ENCODE results near the gene SLC41A3.
"Not testable (repeated sequence)": the region's sequence is repeated elsewhere in the genome, so short reads cannot be mapped to it uniquely, and the experiment has no call there.

SLC41A3 gene

DNA sequence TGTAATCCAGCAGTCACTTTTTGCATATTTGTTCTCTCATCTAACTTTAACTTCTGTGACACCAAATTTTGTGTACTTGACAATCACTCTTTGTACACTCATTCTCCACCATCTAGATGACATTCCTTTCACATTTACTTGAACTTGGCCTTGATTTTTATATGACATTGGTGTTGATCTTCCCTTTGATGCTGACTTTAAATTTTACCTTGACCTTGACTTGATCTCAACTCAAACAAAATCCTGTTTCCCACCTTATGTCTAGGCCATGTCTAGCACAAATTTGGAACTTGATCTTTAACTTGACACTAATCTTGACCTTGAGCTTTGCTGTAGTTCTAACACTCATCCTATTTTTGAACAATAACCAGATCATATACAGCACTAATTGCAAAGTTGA, 81.7 kb downstream of the SLC41A3 start:
- DNase-seq (ENCODE audit: low read depth) = no peak

DNA sequence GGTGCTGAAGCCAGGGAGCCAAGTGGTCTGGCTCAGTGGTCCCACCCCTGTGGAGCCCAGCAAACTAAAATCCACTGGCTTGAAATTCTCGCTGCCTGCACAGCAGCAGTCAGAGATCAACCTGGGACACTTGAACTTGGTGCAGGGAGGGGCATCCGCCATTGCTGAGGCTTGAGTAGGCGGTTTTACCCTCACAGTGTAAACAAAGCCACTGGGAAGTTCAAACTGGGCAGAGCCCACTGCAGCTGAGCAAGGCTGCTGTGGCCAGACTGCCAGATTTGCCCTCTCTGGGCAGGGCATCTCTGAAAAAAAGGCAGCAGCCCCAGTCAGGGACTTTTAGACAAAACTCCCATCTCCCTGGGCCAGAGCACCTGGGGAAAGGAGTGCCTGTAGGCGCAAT, 87.2 kb downstream of the SLC41A3 start:
- not testable (repeated sequence) for DNase-seq (ENCODE audit: low read depth)

DNA sequence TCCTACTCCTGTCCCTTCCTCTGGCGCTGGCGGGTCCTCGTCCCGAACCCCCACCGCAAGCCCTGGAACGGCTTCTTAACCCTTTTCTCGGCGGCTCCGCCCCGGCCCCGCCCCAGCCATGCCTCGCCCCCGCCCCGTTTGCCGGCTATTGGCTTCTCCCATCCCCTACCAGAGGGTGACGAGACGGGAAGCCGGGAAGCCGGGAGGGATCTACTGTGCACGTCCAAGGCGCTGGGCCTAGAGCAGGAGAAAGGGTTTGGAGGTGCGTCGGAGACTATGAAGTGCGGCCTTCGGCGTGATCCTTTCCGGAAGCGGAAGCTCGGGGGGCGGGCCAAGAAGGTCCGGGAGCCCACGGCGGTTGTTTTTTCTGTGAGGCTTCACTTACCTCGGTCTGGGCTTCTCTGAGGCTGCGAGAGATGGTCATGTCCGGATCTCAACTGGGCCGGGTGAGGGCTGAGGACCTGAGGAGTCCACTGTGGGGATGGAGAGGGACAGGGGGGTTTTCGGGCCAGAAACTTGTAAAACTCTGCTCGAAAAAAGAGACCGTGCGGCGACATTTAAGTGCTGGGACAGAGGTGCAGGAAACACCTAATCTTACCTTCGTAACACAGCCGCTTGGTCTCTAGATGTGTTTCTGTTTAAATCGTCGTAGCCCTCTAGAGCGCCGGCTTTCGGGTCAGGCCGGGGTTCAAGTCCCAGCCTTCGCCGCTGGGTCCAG, 93.5 kb downstream of the SLC41A3 start:
- DNase-seq (ENCODE audit: low read depth) = no peak

DNA sequence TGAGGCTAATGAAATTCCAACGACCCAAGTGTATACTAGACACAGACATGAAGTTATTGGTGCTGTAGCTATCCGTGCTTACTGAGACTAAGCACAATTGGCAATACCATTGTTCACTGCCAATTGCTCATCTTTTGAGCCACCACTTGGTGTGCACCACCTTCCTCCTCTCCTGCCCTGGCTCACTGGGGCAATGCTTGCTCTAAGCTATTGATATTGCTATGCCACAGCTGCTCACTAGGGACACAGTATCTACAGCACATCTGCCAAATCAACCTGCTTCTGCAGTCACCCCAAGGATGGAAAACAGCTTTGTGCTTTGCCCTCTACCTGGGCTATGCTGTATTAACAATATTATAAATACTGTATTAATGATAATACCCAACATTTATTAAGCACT, 99.0 kb downstream of the SLC41A3 start:
- DNase-seq (ENCODE audit: low read depth) = not testable (repeated sequence)

DNA sequence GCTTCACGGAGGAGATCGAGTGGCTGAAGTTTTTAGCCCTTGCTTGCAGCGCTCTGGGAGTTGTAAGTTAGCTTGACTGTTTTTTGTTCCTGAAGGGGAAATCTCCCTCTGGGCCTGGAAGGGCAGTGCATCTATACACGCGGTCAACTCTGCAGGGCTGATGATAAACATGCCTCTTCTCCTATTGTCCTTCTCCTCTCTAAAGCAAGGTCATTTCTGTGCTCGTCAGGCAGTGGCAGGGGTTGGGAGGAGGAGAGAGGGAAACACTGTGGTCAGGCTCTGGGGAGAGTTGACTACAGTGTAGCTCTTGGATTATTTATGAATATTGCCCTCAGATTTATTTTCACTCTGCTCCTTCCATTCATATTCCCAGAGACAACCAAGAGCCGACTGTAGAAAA, 106.8 kb downstream of the SLC41A3 start:
- DNase-seq (ENCODE audit: low read depth) = not testable (repeated sequence)

DNA sequence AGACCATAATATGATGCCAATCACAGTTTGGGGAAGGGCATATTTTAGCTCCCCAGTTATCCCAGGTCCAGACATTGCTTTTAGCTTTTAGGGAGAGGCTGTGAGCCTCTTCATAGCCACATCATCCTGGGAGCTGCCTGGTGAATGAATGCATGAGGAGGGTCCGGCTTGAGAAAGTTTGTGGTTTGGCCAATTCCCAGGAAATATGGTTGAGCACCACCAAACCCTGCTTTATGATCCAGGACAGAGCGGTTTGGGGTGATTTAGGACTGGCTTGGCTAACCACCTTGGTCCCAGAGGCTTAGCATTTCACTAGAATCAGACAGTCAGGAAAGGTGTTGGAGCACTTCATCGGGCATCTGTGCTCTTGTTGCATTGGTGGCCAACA, 107.9 kb downstream of the SLC41A3 start:
- not testable (repeated sequence) for DNase-seq (ENCODE audit: low read depth)

DNA sequence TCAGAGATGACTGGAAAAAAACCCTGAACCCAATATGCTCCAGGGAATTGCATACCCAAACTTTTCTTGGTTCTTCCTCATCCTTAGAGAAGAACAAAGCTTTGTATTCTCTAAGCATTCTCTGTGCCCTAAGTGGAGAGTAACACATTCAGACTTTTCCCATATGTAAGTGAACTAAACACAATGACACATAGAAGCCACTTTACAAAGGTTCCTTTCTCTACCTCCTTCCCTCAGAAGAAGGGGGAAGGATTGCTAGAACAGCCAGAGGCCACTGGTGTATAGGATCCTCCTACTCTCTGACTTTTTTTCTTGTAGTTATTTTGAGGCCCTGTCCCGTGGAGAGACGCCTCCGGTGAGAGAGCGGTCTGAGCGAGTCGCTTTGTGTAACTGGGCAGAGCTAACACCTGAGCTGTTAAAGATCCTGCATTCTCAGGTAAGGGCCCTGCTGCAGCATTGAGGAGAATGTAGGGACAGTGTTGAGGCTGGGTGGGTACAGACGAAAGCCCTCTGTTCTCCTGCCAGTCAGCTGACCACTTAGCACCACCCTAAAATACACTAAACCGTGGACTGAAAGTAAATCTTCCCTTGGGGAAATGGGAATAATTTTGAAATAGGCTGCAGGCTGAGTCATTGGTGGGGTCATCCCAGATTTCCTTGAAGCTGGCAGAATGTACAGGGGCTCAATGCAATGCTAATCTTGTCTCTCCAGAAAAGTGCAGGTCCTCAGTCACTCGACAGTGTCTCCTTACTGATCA, 108.5 kb downstream of the SLC41A3 start:
- DNase-seq (ENCODE audit: low read depth) = not testable (repeated sequence)

DNA sequence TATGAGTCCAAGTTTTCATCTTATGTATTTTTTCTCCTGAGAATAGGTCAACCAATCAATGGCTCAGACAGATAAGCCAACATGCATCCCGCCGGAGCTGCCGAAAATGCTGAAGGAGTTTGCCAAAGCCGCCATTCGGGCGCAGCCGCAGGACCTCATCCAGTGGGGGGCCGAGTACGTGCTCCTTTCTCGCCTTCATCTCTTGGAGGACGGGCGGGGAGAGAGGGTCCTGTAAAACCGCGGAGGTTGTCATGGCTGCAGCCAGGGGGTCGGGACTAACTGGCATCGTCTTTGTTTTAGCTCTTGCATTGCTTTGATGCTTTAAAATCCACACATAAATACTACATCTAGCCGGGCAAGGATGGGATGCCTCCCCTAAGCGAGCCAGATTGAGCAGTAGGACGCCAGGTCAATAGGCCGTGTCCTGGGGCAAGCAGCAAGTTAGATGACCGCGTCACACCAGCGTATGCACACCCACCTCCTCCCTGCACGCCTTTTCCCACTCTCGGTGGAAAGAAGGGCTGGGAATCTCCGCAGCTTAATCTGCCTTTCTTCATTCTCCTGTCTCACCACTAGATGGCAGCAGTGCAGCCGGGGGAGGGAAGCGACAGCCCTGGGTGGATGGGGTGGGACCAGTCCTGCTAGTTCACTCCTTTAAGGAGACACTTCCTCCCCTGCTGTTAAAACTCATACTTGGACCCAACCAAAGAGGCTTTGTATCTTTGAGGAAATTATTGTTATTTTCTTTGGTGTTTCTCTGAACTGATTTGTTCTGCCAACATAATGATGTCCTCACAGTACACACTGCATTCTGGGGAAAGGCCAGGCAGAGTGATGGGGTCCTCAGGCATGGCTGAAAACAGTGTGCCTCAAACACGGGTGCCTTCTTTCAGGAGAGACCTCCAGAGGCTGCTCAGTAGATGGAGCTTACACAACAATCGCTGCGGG, 111.7 kb downstream of the SLC41A3 start:
- DNase-seq (ENCODE audit: low read depth) = not testable (repeated sequence)

DNA sequence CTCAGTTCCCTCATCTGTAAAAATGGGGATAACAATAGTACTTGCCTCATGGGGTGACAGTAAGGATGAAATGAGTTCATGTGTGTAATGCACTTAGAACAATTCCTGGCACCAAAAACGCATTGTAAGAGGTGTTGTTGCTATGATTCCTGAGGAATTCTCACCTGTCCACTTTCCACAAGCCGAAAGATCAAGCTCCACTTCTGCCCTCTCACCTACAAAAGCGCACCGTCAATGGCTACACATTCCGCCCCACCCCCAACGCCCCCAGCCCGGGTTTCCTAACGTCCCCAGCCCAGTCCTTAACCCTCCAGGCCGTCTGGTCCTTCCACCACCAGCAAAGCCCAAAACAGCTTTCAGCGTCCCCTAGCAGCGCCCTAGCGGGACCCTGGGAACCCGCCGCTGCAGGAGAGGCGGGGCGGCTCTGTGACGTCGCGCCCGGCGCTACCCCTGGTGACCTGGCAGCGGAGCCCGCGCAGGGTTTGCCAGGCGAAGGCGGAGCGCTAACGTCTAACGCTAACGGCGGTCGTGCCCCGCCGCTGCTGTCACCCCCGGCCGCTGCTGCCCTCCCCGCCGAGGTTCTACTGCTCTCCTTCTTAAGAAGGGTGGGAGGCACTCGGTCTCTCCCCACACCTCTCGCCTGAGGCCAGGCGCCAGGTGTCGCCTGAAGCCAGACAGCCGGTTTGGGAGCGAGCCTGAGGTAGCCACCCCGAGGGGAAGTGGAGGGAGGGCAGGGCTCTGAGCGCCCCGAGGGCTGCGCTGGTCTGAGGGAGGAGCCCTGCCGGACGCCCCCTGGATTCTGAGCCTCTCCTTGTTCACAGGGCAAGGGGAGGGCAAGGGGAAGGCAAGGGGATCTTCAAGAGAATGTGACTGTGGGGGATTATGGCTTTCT, 115.0 kb downstream of the SLC41A3 start, which contains the start of gene ROPN1B:
Gene ROPN1B (plus strand): TSS at position 478 of the 892 bp plus-strand sequence. CDS start 2,877 bp downstream, outside the sequence.
- not testable (repeated sequence) for DNase-seq (ENCODE audit: low read depth)

DNA sequence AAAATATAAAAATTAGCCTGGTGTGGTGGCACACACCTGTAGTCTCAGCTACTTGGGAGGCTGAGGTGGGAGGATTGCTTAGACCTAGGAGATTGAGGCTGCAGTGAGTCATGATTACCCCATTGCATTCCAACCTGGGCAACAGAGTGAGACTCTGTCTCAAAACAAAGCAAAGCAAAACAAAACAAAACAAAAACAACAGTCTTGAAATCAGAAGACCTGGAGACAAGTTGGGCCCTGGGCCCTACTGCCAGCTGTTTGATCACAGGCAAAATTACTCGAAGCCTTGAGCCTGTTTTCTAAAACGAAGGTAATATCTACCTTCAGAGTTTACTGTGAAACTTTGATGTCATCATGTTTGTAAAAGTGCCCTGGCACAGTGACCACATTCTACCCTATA, 115.8 kb downstream of the SLC41A3 start:
- not testable (repeated sequence) for DNase-seq (ENCODE audit: low read depth)

DNA sequence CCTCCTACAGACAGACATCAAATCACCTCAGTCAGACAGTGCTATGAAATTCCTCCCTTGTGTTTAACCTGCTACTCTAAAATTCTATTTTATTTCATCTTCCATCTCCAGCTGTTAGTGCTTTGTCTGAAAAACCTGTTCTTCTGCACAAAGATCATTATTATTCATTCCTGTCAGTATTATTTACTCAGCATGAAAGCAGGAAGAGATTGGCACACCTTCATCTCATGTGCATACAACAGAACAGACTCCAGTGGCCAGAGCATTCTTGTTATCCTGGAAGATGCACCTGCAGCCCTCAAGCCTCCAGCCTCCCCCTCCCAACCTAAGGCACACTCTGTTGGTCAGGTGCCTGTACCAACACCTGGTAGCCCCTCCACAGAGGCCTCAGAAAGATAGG, 116.8 kb downstream of the SLC41A3 start:
- no peak for DNase-seq (ENCODE audit: low read depth)

DNA sequence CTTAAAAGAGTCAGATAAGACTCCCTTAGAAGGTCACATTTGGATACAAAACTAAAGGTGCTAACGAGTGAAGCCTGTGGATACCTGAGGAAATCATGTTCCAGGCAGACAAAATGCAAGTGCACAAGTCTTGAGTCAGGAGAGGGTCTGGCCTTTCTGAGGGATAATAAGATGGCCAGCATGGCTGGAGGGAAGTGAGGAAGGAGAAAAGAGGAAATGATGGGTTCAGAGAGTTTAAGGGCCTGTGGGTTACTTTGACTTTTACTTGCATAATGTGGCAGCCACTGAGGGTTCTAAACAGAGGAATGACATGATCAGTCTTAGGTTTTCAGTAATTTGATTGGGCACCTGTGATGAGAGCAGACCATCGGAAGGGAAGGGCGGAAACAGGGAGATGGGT, 118.4 kb downstream of the SLC41A3 start:
- no peak for DNase-seq (ENCODE audit: low read depth)

DNA sequence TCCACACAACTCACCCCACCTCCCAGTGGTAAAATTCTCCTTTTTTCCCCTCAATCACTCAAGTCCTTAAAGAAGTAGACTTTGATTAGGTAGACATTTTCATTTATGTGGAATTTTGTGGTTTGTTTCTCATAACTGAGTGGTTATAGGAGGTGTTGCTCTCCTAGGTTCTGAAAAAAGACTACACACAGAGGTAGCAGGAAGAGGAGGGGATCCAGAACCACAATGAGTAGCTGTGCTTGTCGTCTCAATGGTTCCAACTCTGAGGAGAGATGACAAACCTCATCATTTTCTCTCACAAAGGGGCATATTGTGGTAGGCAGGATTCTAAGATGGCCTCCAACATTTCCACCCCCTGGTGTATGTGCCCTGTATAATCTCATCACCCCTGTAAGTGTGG, 120.1 kb downstream of the SLC41A3 start:
- not testable (repeated sequence) for DNase-seq (ENCODE audit: low read depth)

DNA sequence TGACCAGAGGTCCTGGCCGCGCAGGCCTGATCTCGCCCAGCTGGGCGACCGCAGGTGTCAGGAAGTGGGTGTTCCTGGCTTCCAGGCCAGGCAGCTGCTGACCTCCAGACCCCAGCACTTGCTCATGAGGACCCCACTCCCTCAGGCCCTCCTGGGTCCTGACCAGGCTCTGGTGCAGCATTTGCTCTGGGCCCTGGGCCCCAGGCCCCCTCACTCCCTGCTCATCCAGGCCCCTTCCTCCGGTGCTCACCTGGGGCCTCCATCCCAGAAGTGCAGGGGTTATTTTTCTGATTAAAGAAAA, 122.7 kb downstream of the SLC41A3 start:
- DNase-seq (ENCODE audit: low read depth) = no peak

DNA sequence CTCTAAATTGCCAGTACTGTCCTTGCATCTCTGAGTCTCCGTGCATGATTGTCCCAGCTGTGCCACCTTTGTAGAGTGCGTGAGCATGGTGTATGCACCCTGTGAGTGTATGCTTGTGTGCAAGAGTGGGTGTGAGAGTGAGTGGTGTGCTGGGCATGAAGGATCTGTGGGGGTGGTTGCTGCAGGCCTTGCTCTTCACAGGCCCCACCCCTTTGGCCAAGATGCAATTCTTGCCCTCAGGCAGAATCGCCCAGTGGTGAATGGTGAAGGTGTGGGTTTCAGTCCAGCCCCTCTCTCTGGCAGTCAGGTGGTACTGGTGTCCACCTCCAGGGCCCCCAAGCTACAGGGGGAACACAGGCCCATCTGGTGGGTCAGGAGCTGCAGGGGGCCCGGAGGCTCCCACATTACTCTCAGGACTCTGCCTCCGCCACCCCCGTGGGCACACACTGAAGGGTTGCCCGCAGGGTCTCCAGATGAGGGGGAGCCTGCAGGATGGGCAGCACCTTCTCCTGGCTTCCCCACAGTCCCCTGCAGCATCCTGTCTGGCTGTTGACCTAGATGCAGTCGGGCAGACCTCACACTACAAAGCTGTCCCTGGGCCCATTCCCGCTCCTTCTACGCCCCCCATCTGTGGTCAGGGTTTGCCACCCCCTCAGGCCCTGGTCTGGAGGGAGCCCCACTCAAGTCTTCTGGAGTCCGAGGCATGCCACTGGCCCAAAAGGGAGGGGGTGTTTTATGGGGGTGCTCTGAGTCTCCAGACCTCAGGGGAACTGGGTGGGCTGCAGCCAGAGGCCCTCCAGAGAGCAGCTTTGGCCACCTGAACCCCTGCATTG, 123.3 kb downstream of the SLC41A3 start:
- no peak for DNase-seq (ENCODE audit: low read depth)

DNA sequence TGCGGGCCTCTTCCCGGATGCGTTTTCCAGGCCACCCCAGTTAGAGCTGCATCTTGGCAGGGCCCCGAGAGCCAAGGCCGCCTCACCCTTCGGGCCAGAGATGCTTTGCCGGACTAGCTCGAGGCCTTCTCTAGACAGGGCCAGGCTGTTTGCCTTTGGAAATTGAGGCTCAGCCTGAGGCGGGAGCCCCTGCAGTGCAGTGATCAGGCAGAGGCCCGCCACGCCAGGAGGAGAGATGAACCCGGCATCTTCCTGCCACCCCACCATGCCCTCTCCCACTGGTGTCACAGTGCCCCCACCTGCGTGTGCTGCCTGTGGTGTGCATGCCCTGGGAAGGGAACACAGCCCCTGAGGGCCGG, 123.9 kb downstream of the SLC41A3 start:
- no peak for DNase-seq (ENCODE audit: low read depth)

DNA sequence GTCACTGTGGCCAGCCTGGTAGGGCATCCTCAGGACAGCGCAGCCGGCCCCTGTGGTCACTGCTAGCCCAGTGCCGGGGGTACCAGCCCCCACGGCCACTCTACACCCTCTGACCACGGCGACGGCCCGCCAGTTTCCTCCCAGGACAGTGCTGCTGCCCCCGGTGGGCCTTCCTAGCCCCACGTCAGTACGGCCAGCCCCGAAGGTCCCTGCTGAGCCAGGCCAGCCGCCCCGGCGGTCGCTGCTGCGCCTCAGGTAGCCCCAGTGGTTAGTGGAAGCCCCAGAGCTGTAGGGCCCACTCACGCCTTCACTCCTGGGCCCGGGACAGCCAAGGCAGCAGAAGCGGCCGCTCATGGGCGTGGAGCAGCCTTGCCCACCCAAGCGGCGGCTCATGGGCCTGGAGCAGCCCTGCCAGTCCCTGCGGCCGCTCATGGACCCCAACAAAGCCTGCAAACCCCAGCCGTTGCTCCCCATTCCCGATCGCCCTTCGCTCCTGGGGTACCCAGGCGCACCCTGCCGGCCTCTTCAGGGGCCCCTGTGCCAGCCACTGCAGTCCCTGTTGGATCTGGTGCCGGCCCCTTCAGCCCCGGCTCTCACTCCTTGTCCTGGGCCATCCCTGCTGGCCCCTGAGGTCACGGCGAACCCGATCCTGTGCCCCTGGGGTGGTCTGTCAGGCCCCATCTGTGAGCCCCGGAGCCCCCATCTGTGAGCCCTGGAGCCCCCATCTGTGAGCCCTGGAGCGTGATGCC, 124.4 kb downstream of the SLC41A3 start:
- no peak for DNase-seq (ENCODE audit: low read depth)

DNA sequence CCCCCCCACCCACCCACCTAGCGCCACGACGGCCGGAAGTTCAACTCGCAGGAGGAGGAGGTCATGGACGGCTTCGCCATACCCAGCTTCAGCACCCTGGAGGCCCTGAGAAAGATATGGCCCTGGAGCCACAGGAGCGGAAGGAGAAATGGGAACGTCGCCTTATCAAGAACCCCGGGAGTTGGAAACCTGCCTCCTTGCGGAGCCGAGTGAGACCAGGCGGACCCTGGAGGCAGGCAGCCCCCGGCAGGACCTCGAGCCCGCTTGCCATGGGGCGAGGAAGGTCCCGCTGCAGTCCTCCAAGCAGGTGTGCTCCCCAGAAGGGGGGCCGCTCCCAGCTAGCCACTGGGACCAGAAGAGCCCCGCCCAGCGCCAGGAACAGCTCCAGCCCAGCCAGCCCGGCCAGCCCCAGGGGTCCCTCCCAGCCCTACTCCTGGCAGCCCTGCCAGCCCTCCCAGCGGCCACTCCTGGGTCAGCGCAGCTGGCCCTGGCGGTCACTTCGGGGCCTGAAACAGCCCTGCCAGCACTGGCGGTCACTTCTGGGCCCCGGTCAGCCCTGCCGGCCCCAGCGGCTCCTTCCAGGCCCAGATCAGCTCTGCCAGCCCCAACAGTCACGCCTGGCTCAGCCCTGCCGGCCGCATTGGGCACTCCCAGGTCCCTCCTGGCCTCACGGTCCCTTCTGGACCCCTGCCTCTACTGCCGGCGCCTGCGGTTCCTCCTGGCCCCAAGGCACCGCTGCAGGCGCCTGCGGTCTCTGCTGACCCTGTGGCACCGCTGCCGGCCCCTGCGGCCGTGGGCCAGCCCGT, 125.2 kb downstream of the SLC41A3 start:
- no peak for DNase-seq (ENCODE audit: low read depth)
